K562 (cell line): ENCODE measurements around the gene PAIP2. TPM values are rescaled to one million over a fixed set of nuclear protein-coding genes. Genes with fewer than 3 reads are reported as not detected.

Experiments
- ATAC-seq: fragments of 200-7000 bp; cut with Tn5 transposase; 3 replicates; pipeline ENCODE4 v1.9.1; 2020; ENCODE audit warnings: moderate library complexity
- BruUV-seq: library from RNA; stranded (reverse); fragments of 400-500 nt; replicated peaks from 2 replicates; lab custom pipeline; 2021; lab: Mats Ljungman, UMichigan
- CTCF ChIA-PET: fragments of 300-600 bp; formaldehyde crosslinking; extraction: SDS; loops from one replicate; lab custom pipeline; 2021; ENCODE audit warnings: low intra/inter-chr PET ratio; lab: Yijun Ruan, JAX
- POLR2A ChIA-PET: fragments of 300-600, 350-650 bp; sonication (Branson Sonifier 250); formaldehyde crosslinking; extraction: SDS; loops from one replicate; lab custom pipeline; 2021; ENCODE audit warnings: antibody characterized with exemption, inconsistent platforms; lab: Yijun Ruan, JAX
- DNase-seq, 4 experiments: peaks; one replicate each; pipeline versions ENCODE4 v3.0.0 to v3.0.0-alpha.2; 2011 to 2018; ENCODE audit warnings: low spot score in 3 of 4, mixed read lengths in 3 of 4; ENCODE audit errors: extremely low read depth in 1 of 4
- FAIRE-seq: peaks from 2 replicates; lab custom pipeline; 2011; peaks lifted over from hg19 to GRCh38; lab: Jason Lieb, UNC
- H2AFZ ChIP-seq: 2 replicates; pipeline ENCODE4 v1.6.0; 2011; ENCODE audit warnings: low read depth, low read length, control low read depth, inconsistent platforms
- H3K27ac ChIP-seq: fragments of 200-600 bp; 3 replicates; pipeline ENCODE4 v1.8.0; 2011; ENCODE audit warnings: low read depth, mild to moderate bottlenecking, control low read depth, inconsistent platforms, low read length, moderate library complexity, mixed read lengths; ENCODE audit errors: extremely low read depth
- H3K27me3 ChIP-seq, 2 experiments: fragments of 300-600 bp in 1 of 2; 2 replicates in 1 of 2; 3 replicates in 1 of 2; pipeline versions ENCODE4 v1.6.0 to v1.8.0; 2011; ENCODE audit warnings: inconsistent platforms in 2 of 2, low read length in 2 of 2, mild to moderate bottlenecking in 1 of 2, mixed read lengths in 1 of 2, moderate library complexity in 1 of 2; ENCODE audit not compliant: control insufficient read depth in 2 of 2, insufficient read depth in 2 of 2
- H3K36me3 ChIP-seq: fragments of 300-600 bp; 3 replicates; pipeline ENCODE4 v1.8.0; 2011; ENCODE audit warnings: mild to moderate bottlenecking, low read length, inconsistent platforms; ENCODE audit not compliant: control insufficient read depth, insufficient read depth
- H3K4me1 ChIP-seq, 2 experiments: fragments of 200-600 bp in 1 of 2; replicated peaks in 1 of 2; 2 replicates in 1 of 2; 3 replicates in 1 of 2; pipeline versions ENCODE4 v1.5.1 to v1.8.0; 2011; ENCODE audit warnings: inconsistent platforms in 2 of 2, low read length in 2 of 2, mild to moderate bottlenecking in 1 of 2, mixed read lengths in 1 of 2, moderate library complexity in 1 of 2; ENCODE audit not compliant: control insufficient read depth in 2 of 2, insufficient read depth in 2 of 2
- H3K4me2 ChIP-seq: 2 replicates; pipeline ENCODE4 v1.6.1; 2011; ENCODE audit warnings: low read length, control low read depth, inconsistent platforms, mixed read lengths; ENCODE audit not compliant: insufficient read depth
- H3K4me3 ChIP-seq: fragments of 200-600 bp; sonication (generic), shearing (Covaris generic); 2 replicates; pipeline ENCODE4 v1.5.1; 2016; ENCODE audit warnings: control low read depth, inconsistent platforms
- H3K79me2 ChIP-seq: fragments of 200-600 bp; 3 replicates; pipeline ENCODE4 v1.8.0; 2011; ENCODE audit warnings: low read length, inconsistent platforms; ENCODE audit not compliant: control insufficient read depth, insufficient read depth
- H3K9ac ChIP-seq, 2 experiments: 2 replicates each; pipeline versions ENCODE4 v1.6.0 to v1.6.1; 2011; ENCODE audit warnings: low read depth in 2 of 2, low read length in 2 of 2, control low read depth in 1 of 2, inconsistent platforms in 1 of 2, mild to moderate bottlenecking in 1 of 2, mixed read lengths in 1 of 2; ENCODE audit not compliant: insufficient read depth in 1 of 2
- H3K9me1 ChIP-seq: one replicate; pipeline ENCODE4 v1.6.0; 2011; ENCODE audit warnings: inconsistent platforms, mild to moderate bottlenecking, low read length, moderate library complexity; ENCODE audit not compliant: control insufficient read depth, insufficient read depth
- H3K9me3 ChIP-seq: replicated peaks from 2 replicates; pipeline ENCODE4 v1.5.1; 2011; ENCODE audit warnings: low read depth, low read length, inconsistent platforms; ENCODE audit not compliant: control insufficient read depth, insufficient read depth
- H4K20me1 ChIP-seq: replicated peaks from 2 replicates; pipeline ENCODE4 v1.6.1; 2011; ENCODE audit warnings: low read length, inconsistent platforms, mixed read lengths; ENCODE audit not compliant: control insufficient read depth, insufficient read depth
- CBFA2T3 ChIP-seq: fragments of 450-650 bp; IDR thresholded peaks from 2 replicates; pipeline ENCODE4 v1.6.1; 2017
- DEAF1 ChIP-seq: fragments of 450-650 bp; formaldehyde crosslinking; IDR thresholded peaks from 2 replicates; pipeline ENCODE4 v1.4.0; 2020; ENCODE audit warnings: mild to moderate bottlenecking, moderate library complexity
- E2F5 ChIP-seq: sonication (generic); formaldehyde crosslinking; IDR thresholded peaks from 2 replicates; pipeline ENCODE4 v1.8.0; 2022; ENCODE audit warnings: mild to moderate bottlenecking, missing genetic modification reagents
- HINFP ChIP-seq: fragments of 450-650 bp; conservative IDR thresholded peaks from 2 replicates; pipeline ENCODE4 v1.6.1; 2016; ENCODE audit warnings: missing genetic modification characterization, low read depth, mild to moderate bottlenecking, control low read depth, missing compliant biosample characterization
- HMG20B ChIP-seq: fragments of 250-450 bp; sonication (Bioruptor Pico); IDR thresholded peaks from 2 replicates; pipeline ENCODE4 v1.5.0; 2021; ENCODE audit warnings: mild to moderate bottlenecking
- KAT7 ChIP-seq: sonication (generic); formaldehyde crosslinking; IDR thresholded peaks from 2 replicates; pipeline ENCODE4 v1.8.0; 2022; ENCODE audit warnings: missing genetic modification reagents, mild to moderate bottlenecking, borderline replicate concordance
- PTTG1 ChIP-seq: fragments of 450-650 bp; IDR thresholded peaks from 2 replicates; pipeline ENCODE4 v1.6.1; 2016; ENCODE audit warnings: low read depth, mild to moderate bottlenecking, missing genetic modification characterization, missing compliant biosample characterization
- ZBTB33 ChIP-seq: sonication (generic); formaldehyde crosslinking; IDR thresholded peaks from 2 replicates; pipeline ENCODE4 v1.8.1; 2023; ENCODE audit warnings: mild to moderate bottlenecking, missing genetic modification reagents
- ZNF263 ChIP-seq: sonication (generic); formaldehyde crosslinking; IDR thresholded peaks from 2 replicates; pipeline ENCODE4 v1.8.0; 2022; ENCODE audit warnings: mild to moderate bottlenecking, missing genetic modification reagents, borderline replicate concordance
- ZNF561 ChIP-seq: fragments of 450-650 bp; formaldehyde crosslinking; conservative IDR thresholded peaks from 2 replicates; pipeline ENCODE4 v1.4.0; 2020; ENCODE audit warnings: mild to moderate bottlenecking, moderate library complexity
- WGBS: fragments of 100-300 bp; shearing (Covaris generic); methylation state at CpG from one replicate; pipeline ENCODE4 v1.1.6; 2016; ENCODE audit warnings: low coverage, mixed read lengths; ENCODE audit not compliant: insufficient coverage; ENCODE audit errors: missing lambda C conversion rate; 5-methylcytosine and 5-hydroxymethylcytosine counted together
- in situ Hi-C: fragments of 300-500 bp; cut with MboI; formaldehyde crosslinking; loops from 4 replicates; pipeline ENCODE4 v1.15.0; 2018; ENCODE audit warnings: inconsistent platforms, mixed read lengths
- intact Hi-C: fragments of 100-400 bp; cut with micrococcal nuclease; formaldehyde crosslinking; loops from 2 replicates; pipeline ENCODE4 v1.14.2; 2022
- polyA plus RNA-seq, 8 experiments: library from polyadenylated mRNA; depleted of rRNA in 4 of 8; stranded (reverse) in 5 of 8; unstranded in 3 of 8; fragments of >200 nt; fragmentation: Nextera tagmentation in 2 of 8; fragmentation: Illumina TruSeq in 1 of 8; extraction: Ambion mirVana in 2 of 8; extraction: Trizol in 1 of 8; gene quantifications; 2 replicates each; pipeline versions ENCODE4 v1.2.1 to v1.2.3, GENCODE V29; 2011 to 2014; ENCODE audit warnings: inconsistent platforms in 1 of 8, missing spikeins in 1 of 8
- total RNA-seq, 7 experiments: library from RNA; depleted of rRNA in 6 of 7; stranded (reverse); fragments of >200 nt in 6 of 7; fragmentation: Illumina TruSeq in 2 of 7; extraction: Trizol in 2 of 7; gene quantifications; 2 replicates each; pipeline versions ENCODE4 v1.2.1 to v1.2.3, GENCODE V29; 2011 to 2021; ENCODE audit warnings: low replicate concordance in 1 of 7

Gene PAIP2
- total and polyA plus RNA-seq, 9 of the 15 experiments (the other 6 are each of a cell fraction or from before 2014, with no cell fraction given), result 78.3 to 187 (median 128) TPM

- no peak for FAIRE-seq
- no peak within 1 kb of the TSS for H3K4me3 ChIP-seq
- TF ChIP-seq HINFP (tag) (no peak), KAT7 (CRISPR knock-in tag) (no peak), ZNF263 (CRISPR knock-in tag) (peak; percentile 76; the same call in 1 of the 2 replicates), HMG20B (no peak), PTTG1 (tag) (no peak), ZBTB33 (CRISPR knock-in tag) (no peak), ZNF561 (CRISPR knock-in tag) (no peak), DEAF1 (no peak), CBFA2T3 (no peak), E2F5 (CRISPR knock-in tag) (no peak)
Measured at GRCh38 chr5:139389701-139390638, 48.3 kb downstream of the PAIP2 start, which contains the start of gene MZB1. MZB1 (minus strand) TSS chr5:139389913; CDS start chr5:139389856, 57 bp downstream.

More at GRCh38 chr5:139389701-139390638, 48.3 kb downstream of the PAIP2 start, which contains the start of gene MZB1:
- H3K36me3 ChIP-seq, result no peaks in the 10 kb centered on the region
- no TSS peak for BruUV-seq
- ChIA-PET POLR2A (interaction anchor here (0.7 kb wide), 1 partner anchor 92 kb away, joined by 5 read pairs; no protein-coding TSS in a partner anchor), CTCF (no interaction called here)
- H4K20me1 ChIP-seq, result no peaks in the 10 kb centered on the region
- H2AFZ ChIP-seq, result no peak within 1 kb of the TSS
- no peaks in the 10 kb centered on the region; the same call in none of the 2 replicates for H3K9me3 ChIP-seq
- H3K27ac ChIP-seq, result no peak within 1 kb of the TSS
- no peak for DNase-seq
- WGBS, result 33% methylated on average over 10 of the region's 11 CpGs
- H3K9ac ChIP-seq, result peak within 1 kb of the TSS in 1 of 2 experiments; percentile 55; a peak in 2 of 4 replicates
- no peaks in the 10 kb centered on the region for H3K9me1 ChIP-seq
- no peaks in the 10 kb centered on the region for H3K79me2 ChIP-seq
- no peaks in the 10 kb centered on the region for H3K27me3 ChIP-seq
- in situ Hi-C loops, result no loop called here
- H3K4me1 ChIP-seq, result peaks cover 6 to 24% of the 10 kb centered on the region in 2 experiments; a peak in 3 of 5 replicates
- no peak within 1 kb of the TSS for H3K4me2 ChIP-seq
- no peak for ATAC-seq
- intact Hi-C loops, result no loop called here
